ENCODE data around the gene PLSCR3.

PLSCR3 gene

DNA sequence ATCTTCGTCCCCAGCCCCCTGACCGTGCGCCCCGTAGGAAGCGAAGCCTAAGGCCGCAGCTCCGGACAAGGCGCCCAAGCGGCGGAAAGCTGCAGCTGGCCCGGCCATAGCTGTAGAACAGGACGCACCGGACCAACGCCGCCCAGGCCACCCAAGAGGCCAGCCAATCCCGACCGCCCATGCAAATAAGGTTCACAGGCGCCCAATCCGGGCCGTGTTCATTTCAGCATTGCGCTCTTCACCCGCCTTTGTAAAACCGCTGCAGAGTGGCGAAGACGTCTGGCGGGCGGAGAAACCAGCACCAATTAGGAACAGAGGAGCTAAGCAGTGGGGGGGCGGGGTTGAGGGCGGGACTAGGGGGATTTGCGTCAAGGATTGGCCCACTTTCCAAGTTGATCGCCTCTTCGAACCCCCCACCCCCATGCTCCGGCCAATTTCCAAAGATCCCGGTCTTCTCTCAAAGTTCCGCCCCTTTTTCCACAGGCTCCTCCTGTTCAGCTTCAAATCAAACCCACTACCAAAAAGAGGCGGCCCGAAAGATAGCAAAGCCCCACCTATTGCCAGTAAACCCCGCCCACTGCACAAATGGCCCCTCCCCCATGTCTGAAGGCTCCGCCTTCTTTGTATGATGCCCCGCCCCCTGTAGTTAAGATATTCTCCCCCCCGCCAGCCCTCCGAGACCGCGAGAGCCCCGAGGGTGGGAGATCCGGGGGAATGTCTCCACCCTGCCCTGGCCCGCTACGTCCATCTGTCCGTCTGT, 9.8 kb upstream of the PLSCR3 start, which contains the start of gene TMEM256:
TSS of gene TMEM256 (minus strand) at position 121 of the 760 bp plus-strand sequence. CDS start at position 108, 13 bp downstream.
- no peaks in the 10 kb centered on the region for H3K9me3 ChIP-seq (ENCODE audit: control insufficient read depth, low read length)
- DNase-seq (ENCODE audit: low read depth) = peak; percentile 100

DNA sequence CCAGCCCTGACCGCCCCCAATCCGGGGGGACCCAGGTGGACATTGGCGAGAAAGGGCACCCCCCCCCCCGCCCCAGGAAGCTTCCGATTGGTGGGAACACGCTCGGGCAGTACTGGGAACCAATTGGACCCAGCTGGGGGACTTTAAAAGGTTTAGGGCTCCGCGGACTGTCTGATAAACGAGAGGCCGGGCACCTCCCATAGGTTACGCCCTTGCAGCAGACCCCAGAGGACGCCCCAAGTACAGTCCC, 9.3 kb upstream of the PLSCR3 start:
- Histone ChIP-seq H3K4me3 (ENCODE audit: low read length) (peak overlapping the region; percentile 85), H3K9me3 (ENCODE audit: control insufficient read depth, low read length) (no peaks in the 10 kb centered on the region), H3K4me1 (ENCODE audit: control insufficient read depth, insufficient read depth, low read length) (peaks cover 13% of the 10 kb centered on the region), H3K36me3 (ENCODE audit: control insufficient read depth, insufficient read depth, low read length, severe bottlenecking) (peaks cover 2% of the 10 kb centered on the region), H3K9ac (ENCODE audit: low read length) (peak overlapping the region; percentile 95), H3K27me3 (replicated peaks; ENCODE audit: control insufficient read depth, insufficient read depth, low read length) (no peaks in the 10 kb centered on the region)
- DNase-seq (ENCODE audit: low read depth) = no peak

More for the DNA sequence above, 9.8 kb upstream of the PLSCR3 start, which contains the start of gene TMEM256:
- H3K4me3 ChIP-seq (ENCODE audit: low read length) = peak within 1 kb of the TSS; percentile 85
- peak within 1 kb of the TSS; percentile 95 for H3K9ac ChIP-seq (ENCODE audit: low read length)
- H3K27me3 ChIP-seq (replicated peaks; ENCODE audit: control insufficient read depth, insufficient read depth, low read length) = no peaks in the 10 kb centered on the region
- H3K4me1 ChIP-seq (ENCODE audit: control insufficient read depth, insufficient read depth, low read length) = peaks cover 13% of the 10 kb centered on the region
- H3K36me3 ChIP-seq (ENCODE audit: control insufficient read depth, insufficient read depth, low read length, severe bottlenecking) = peaks cover 7% of the 10 kb centered on the region

DNA sequence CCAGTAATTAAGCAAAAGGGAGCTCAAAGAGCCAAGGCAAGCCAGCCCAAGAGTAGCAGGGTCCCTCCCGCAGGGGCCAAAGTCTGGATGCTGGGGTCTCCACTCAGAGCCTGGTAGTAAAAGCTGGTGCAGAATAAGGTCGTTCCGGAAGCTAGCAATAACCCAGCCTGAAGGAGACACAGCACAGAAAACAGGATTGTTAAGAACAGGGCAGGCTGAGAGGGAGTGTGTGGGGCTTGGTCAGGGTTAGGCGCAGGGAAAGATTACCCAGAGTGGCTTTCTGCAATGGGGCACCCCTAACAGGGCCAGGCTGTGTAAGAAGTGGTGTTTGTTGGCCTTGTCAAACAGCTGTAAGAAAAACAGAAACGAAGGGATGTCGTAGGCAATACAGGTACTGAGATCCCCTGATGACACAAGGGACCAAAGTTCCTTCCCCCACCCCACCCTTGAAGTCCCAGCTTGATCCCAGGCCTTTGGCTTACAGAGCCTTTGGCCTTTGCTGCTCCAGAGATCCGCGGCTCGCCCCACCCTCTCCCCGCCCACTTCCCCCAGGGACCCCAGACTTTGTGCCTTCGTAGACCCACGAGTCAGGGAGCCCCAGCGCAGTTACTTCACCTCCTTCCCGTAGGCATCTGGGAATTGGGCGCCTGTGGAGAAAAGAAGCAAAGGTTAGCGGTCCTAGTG, 8.9 kb upstream of the PLSCR3 start:
- Histone ChIP-seq H3K4me1 (ENCODE audit: control insufficient read depth, insufficient read depth, low read length) (peaks cover 13% of the 10 kb centered on the region), H3K27me3 (replicated peaks; ENCODE audit: control insufficient read depth, insufficient read depth, low read length) (no peaks in the 10 kb centered on the region), H3K36me3 (ENCODE audit: control insufficient read depth, insufficient read depth, low read length, severe bottlenecking) (no peaks in the 10 kb centered on the region), H3K4me3 (ENCODE audit: low read length) (peak overlapping the region; percentile 85), H3K9me3 (ENCODE audit: control insufficient read depth, low read length) (no peaks in the 10 kb centered on the region), H3K9ac (ENCODE audit: low read length) (peak overlapping the region; percentile 95)
- DNase-seq (ENCODE audit: low read depth) = no peak

DNA sequence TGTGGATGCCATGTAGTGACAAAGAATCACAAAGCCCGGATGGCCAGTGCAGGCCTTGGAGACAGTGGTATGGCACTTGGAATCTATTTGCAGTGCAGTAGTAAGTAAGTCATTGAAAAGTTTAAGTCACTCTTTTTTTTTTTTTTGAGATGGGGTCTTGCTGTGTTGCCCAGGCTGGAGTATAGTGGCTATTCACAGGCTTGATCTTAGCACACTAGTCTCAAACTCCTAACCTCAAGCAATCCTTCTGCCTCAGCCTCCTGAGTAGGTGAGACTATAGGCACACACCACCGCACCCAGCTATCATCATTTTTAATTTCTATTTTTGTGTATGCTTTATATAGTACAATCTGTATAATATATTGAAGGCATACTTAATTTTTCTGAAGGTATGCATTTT, 4.3 kb upstream of the PLSCR3 start:
- Histone ChIP-seq H3K36me3 (ENCODE audit: control insufficient read depth, insufficient read depth, low read length, severe bottlenecking) (no peaks in the 10 kb centered on the region), H3K27me3 (replicated peaks; ENCODE audit: control insufficient read depth, insufficient read depth, low read length) (no peaks in the 10 kb centered on the region), H3K4me1 (ENCODE audit: control insufficient read depth, insufficient read depth, low read length) (peaks cover 10% of the 10 kb centered on the region), H3K9me3 (ENCODE audit: control insufficient read depth, low read length) (no peaks in the 10 kb centered on the region), H3K4me3 (ENCODE audit: low read length) (no peak overlapping the region), H3K9ac (ENCODE audit: low read length) (no peak overlapping the region)
- DNase-seq (ENCODE audit: low read depth) = no peak

DNA sequence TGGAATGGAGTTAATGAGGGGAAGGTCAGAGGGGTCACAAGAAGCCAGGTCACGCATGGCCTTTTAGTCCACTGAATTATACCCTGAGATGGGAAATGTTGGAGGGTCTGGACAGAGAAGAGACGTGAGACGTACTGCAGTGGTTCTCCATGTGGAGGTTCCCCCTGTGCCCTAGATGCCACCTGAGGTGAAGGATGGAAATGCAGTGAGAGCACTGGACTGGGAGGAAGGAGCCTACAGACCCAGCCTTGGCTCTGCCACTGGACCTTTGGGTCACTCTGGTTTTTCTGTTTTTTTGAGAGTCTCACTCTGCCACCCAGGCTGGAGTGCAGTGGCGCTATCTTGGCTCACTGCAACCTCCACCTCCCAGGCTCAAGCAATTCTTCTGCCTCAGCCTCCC, 1.8 kb upstream of the PLSCR3 start:
- no peak for DNase-seq (ENCODE audit: low read depth)
- Histone ChIP-seq H3K36me3 (ENCODE audit: control insufficient read depth, insufficient read depth, low read length, severe bottlenecking) (peaks cover 16% of the 10 kb centered on the region), H3K9me3 (ENCODE audit: control insufficient read depth, low read length) (no peaks in the 10 kb centered on the region), H3K27me3 (replicated peaks; ENCODE audit: control insufficient read depth, insufficient read depth, low read length) (no peaks in the 10 kb centered on the region), H3K4me3 (ENCODE audit: low read length) (no peak overlapping the region), H3K4me1 (ENCODE audit: control insufficient read depth, insufficient read depth, low read length) (peaks cover 3% of the 10 kb centered on the region), H3K9ac (ENCODE audit: low read length) (no peak overlapping the region)

DNA sequence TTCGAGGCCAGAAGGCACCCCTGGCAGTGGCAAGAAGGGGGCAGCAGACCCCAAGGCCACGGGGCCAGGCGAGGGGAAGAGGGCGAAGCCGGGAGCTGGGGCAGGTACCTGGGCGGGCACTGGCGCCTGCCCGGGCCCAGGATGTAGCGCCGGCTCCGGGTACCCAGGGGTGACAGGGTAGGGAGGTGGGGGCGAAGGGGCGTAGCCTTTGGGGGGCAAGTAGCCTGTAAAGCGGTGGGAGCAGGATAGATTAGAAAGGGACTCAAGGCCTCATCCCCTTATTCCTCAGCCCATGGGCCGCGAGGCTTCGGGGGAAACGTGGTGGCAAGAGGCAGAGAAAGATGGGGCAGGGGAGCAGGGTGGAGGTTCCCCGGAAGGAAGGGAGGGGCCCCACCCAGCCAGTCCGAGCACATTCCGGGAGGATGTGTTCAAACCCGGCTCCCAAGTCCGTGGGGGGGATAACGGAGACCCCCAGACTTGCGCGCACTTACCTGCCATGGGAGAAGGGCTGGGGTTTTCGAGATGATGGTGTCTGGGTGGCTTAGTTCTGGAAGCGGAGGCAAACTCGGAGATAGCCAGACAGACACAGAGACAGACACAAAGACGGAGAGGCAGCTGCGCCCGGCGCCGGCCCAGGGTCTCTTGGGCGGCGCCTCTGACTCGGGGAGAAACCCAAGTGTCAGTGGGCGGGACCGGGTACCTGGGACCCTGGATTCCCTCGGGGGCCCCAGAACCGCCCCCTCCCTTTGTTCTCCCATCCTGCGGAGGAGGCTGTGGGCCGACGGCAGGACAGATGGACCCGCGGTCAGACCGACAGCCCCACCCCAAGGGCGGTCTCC, 493 bp downstream of the PLSCR3 start:
- H3K27me3 ChIP-seq (replicated peaks; ENCODE audit: control insufficient read depth, insufficient read depth, low read length) = no peaks in the 10 kb centered on the region
- peaks cover 3% of the 10 kb centered on the region for H3K4me1 ChIP-seq (ENCODE audit: control insufficient read depth, insufficient read depth, low read length)
- peak; percentile 55 for DNase-seq (ENCODE audit: low read depth)

DNA sequence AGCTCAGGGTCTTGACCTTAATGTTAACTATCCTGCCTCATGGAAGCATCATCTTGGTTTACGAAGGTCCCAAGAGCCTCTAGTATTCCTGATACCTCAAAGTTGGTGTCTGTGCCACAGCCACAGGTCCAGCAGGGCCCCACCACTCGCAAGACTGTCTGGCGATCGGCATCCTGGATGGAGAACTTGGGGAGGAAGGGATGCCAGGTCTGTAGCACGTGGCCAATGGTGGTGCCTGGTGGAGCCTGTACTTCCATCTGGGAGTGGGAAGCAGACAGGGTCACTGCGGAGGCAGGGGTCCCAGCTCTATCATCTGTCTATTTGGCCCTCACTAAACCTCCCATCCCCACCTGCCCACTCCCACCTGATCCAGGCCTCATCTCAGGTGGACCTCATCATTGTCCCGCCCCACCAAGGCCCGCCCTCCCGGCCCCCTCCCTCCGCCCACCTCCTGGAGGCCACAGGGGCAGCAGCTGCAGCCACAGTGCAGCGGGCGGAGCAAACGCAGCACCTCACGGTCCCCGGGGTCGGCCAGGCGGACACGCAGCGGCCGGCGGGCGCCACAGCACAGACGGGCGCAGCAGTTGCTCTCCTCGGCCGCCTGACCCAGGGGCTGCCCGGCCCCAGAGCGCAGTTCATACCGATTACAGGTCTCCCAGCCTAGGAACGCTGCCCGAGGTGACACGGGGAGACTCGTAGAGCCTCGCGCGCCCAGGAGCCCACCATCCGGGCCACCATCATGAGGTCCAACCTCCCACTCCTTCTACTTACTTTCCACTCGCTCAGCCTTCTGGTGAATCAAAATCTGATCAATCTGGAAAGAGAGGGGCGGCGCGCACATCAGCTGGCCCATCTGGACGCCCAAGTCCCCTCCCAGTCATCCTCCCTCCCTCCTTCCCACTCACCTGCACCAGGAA, 1.4 kb downstream of the PLSCR3 start:
- H3K9ac ChIP-seq (ENCODE audit: low read length) = peak overlapping the region; percentile 92
- no peak for DNase-seq (ENCODE audit: low read depth)
- H3K4me1 ChIP-seq (ENCODE audit: control insufficient read depth, insufficient read depth, low read length) = peaks cover 3% of the 10 kb centered on the region
- no peaks in the 10 kb centered on the region for H3K9me3 ChIP-seq (ENCODE audit: control insufficient read depth, low read length)
- peak overlapping the region; percentile 91 for H3K4me3 ChIP-seq (ENCODE audit: low read length)
- no peaks in the 10 kb centered on the region for H3K27me3 ChIP-seq (replicated peaks; ENCODE audit: control insufficient read depth, insufficient read depth, low read length)
- peaks cover 46% of the 10 kb centered on the region for H3K36me3 ChIP-seq (ENCODE audit: control insufficient read depth, insufficient read depth, low read length, severe bottlenecking)

More for the DNA sequence above, 493 bp downstream of the PLSCR3 start:
- Histone ChIP-seq H3K9me3 (ENCODE audit: control insufficient read depth, low read length) (no peaks in the 10 kb centered on the region), H3K4me3 (ENCODE audit: low read length) (peak overlapping the region; percentile 91), H3K36me3 (ENCODE audit: control insufficient read depth, insufficient read depth, low read length, severe bottlenecking) (peaks cover 39% of the 10 kb centered on the region), H3K9ac (ENCODE audit: low read length) (peak overlapping the region; percentile 92)

DNA sequence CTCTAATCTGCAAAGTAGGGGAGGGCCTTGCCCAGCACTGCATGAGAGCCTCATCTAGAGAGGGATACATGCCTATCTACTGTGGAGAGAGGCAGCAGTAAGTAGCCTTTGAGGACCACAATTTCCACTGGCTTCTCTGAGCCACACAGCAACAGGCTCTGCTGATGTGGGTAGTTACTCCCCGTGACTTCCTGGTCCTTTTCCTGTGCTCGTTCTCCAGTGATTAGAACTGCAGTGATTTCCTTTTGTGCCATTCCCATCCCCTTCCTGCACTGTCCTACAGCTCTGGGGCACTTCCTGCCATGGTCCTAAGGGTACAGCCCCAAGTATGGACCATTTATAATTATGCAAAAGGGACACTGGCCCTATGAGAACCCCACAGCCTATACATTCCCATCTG, 3.0 kb downstream of the PLSCR3 start:
- no peaks in the 10 kb centered on the region for H3K9me3 ChIP-seq (ENCODE audit: control insufficient read depth, low read length)
- H3K4me3 ChIP-seq (ENCODE audit: low read length) = no peak overlapping the region

DNA sequence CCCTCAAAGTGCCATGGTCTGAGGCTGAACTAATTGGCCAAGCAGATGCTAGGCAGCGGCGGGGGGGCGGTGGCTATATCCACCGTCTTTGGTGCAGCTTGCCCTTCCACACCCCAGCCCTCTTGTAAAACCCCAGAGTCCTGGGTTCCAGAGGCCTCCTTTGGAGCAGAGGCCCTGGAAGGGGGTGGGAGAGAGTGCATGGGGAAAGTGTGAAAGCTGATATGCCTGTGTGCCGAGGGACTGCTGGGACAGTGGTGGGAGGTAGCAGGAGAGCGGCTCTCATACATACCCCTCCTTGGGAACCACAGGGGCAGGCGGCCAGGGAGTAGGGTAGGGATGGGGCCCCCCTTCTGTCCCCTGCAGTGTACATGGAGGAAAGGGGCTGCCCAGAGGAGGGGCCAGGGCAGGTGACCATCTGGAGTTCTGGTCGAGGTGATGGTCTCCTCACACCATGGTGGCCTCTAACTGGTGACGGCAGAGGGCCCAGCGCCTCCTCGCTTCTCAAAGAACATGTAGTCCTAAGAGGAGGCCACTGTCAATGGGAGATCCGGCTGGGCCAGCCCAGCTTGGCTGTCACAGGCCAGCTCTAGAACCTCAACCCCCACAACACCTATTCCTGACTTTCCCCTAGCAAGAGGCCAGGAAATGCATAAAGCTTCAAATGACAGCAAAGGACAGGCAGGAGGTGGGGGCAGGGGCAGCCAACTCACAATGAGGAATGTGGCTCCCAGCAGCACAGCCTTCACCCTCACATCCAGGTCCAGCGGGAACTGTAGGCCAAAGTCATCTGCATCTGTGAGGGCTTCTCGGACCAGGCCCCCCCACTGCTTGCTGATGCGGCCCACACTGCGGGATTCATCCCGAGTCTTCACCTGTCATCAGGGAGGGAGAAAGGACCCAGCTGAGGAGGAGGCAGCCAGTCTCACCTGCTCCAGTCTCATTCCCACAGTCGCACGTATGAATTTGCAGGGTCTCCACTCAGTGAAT, 4.1 kb downstream of the PLSCR3 start:
- Histone ChIP-seq H3K4me3 (ENCODE audit: low read length) (no peak overlapping the region), H3K9ac (ENCODE audit: low read length) (no peak overlapping the region), H3K36me3 (ENCODE audit: control insufficient read depth, insufficient read depth, low read length, severe bottlenecking) (peaks cover 48% of the 10 kb centered on the region), H3K4me1 (ENCODE audit: control insufficient read depth, insufficient read depth, low read length) (peaks cover 3% of the 10 kb centered on the region), H3K9me3 (ENCODE audit: control insufficient read depth, low read length) (no peaks in the 10 kb centered on the region), H3K27me3 (replicated peaks; ENCODE audit: control insufficient read depth, insufficient read depth, low read length) (no peaks in the 10 kb centered on the region)
- DNase-seq (ENCODE audit: low read depth) = no peak

More for the DNA sequence above, 3.0 kb downstream of the PLSCR3 start:
- DNase-seq (ENCODE audit: low read depth) = no peak
- no peaks in the 10 kb centered on the region for H3K27me3 ChIP-seq (replicated peaks; ENCODE audit: control insufficient read depth, insufficient read depth, low read length)
- H3K9ac ChIP-seq (ENCODE audit: low read length) = no peak overlapping the region
- H3K36me3 ChIP-seq (ENCODE audit: control insufficient read depth, insufficient read depth, low read length, severe bottlenecking) = peaks cover 48% of the 10 kb centered on the region
- H3K4me1 ChIP-seq (ENCODE audit: control insufficient read depth, insufficient read depth, low read length) = peaks cover 3% of the 10 kb centered on the region

DNA sequence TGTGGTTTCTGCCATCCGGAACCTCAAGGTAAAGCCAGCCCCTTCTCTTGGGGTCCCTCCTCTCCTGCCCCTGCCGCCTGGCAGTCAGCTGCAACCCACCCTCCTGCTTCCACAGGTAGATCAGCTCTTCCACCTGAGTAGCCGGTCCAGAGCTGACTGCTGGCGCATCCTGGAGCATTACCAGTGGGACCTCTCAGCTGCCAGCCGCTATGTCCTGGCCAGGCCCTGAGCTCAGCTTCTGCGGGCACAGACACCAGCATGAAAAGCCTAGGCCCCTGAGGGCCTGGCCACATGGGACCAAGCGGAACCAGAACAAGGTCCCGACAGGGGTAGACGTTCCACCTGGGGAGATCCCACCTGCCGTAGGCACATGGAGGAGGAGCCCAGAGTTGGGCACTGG, 5.5 kb downstream of the PLSCR3 start:
- Histone ChIP-seq H3K36me3 (ENCODE audit: control insufficient read depth, insufficient read depth, low read length, severe bottlenecking) (peaks cover 48% of the 10 kb centered on the region), H3K4me1 (ENCODE audit: control insufficient read depth, insufficient read depth, low read length) (peaks cover 3% of the 10 kb centered on the region), H3K27me3 (replicated peaks; ENCODE audit: control insufficient read depth, insufficient read depth, low read length) (no peaks in the 10 kb centered on the region), H3K9ac (ENCODE audit: low read length) (no peak overlapping the region), H3K4me3 (ENCODE audit: low read length) (no peak overlapping the region), H3K9me3 (ENCODE audit: control insufficient read depth, low read length) (no peaks in the 10 kb centered on the region)
- no peak for DNase-seq (ENCODE audit: low read depth)

Data from adipocyte (in vitro differentiated cells).